HCT116 (cell line): ENCODE data around the gene CYP4F12. TPM values are rescaled to one million over a fixed set of nuclear protein-coding genes. Genes with fewer than 3 reads are reported as not detected.
A peak's percentile ranks its signal among the peaks of the same experiment; 100 is the strongest.

Source experiments
- ATAC-seq: fragments of 200-7000 bp; cut with Tn5 transposase; 2 replicates; pipeline ENCODE4 v1.9.1; 2020; ENCODE audit warnings: mild to moderate bottlenecking, moderate library complexity
- BruUV-seq: library from RNA; stranded (reverse); fragments of 400-500 nt; replicated peaks from 2 replicates; lab custom pipeline; 2021; lab: Mats Ljungman, UMichigan
- CTCF ChIA-PET: fragments of 300-600 bp; sonication (Branson Sonifier 250); formaldehyde crosslinking; loops from one replicate; lab custom pipeline; 2021; ENCODE audit warnings: antibody characterized with exemption; lab: Charles Lee
- POLR2A ChIA-PET: fragments of 300-600, 350-600 bp; sonication (Branson Sonifier 250); formaldehyde crosslinking; loops from one replicate; lab custom pipeline; 2021; ENCODE audit warnings: antibody characterized with exemption; lab: Charles Lee
- RAD21 ChIA-PET, 2 experiments: fragments of 300-600 bp; sonication (Branson Sonifier 250); formaldehyde crosslinking; loops; one replicate each; lab custom pipeline; 2023; ENCODE audit warnings: low total read pairs in 2 of 2; ENCODE audit not compliant: uncharacterized antibody in 2 of 2, unreplicated experiment in 2 of 2, low non-redundant PET in 1 of 2; lab: Charles Lee
- DNase-seq: peaks from one replicate; pipeline ENCODE4 v3.0.0-alpha.2; 2010; ENCODE audit warnings: low read depth, low spot score
- H2AFZ ChIP-seq: fragments of 200-600 bp; shearing (Covaris generic), sonication (generic); 2 replicates; pipeline ENCODE4 v1.6.1; 2017; ENCODE audit warnings: low read depth, mixed run types, mixed read lengths, antibody characterized with exemption, low read length; ENCODE audit not compliant: poor library complexity, severe bottlenecking
- H3K27ac ChIP-seq: 2 replicates; pipeline ENCODE4 v1.5.1; 2012; ENCODE audit warnings: low read depth, low read length
- H3K27me3 ChIP-seq: fragments of 200-600 bp; sonication (generic); 2 replicates; pipeline ENCODE4 v1.6.1; 2016; ENCODE audit warnings: mixed run types, low read length, mixed read lengths; ENCODE audit not compliant: insufficient read depth
- H3K36me3 ChIP-seq, 2 experiments: fragments of 200-500 bp in 1 of 2; fragments of 200-600 bp in 1 of 2; sonication (Bioruptor generic) in 1 of 2; sonication (generic) in 1 of 2; 2 replicates each; pipeline versions ENCODE4 v1.5.1 to v1.6.1; 2014 to 2016; ENCODE audit warnings: low read length in 2 of 2, inconsistent platforms in 1 of 2, mixed read lengths in 1 of 2, mixed run types in 1 of 2; ENCODE audit not compliant: insufficient read depth in 2 of 2, control insufficient read depth in 1 of 2
- H3K4me1 ChIP-seq, 2 experiments: fragments of 200-600 bp in 1 of 2; sonication (generic) in 1 of 2; 2 replicates each; pipeline versions ENCODE4 v1.5.1 to v1.6.1; 2012 to 2017; ENCODE audit warnings: low read length in 2 of 2, inconsistent platforms in 1 of 2, mild to moderate bottlenecking in 1 of 2, mixed read lengths in 1 of 2, mixed run types in 1 of 2, moderate library complexity in 1 of 2; ENCODE audit not compliant: insufficient read depth in 2 of 2, control insufficient read depth in 1 of 2
- H3K4me2 ChIP-seq: fragments of 200-600 bp; sonication (generic); 2 replicates; pipeline ENCODE4 v1.6.1; 2017; ENCODE audit warnings: mixed run types, low read length, mixed read lengths
- H3K4me3 ChIP-seq, 2 experiments: fragments of 200-600 bp in 1 of 2; sonication (generic) in 1 of 2; replicated peaks in 1 of 2; 2 replicates each; pipeline ENCODE4 v1.5.1; 2011 to 2016; ENCODE audit warnings: low read length in 2 of 2, control low read depth in 1 of 2, low read depth in 1 of 2, mild to moderate bottlenecking in 1 of 2, mixed read lengths in 1 of 2, mixed run types in 1 of 2
- H3K79me2 ChIP-seq: fragments of 200-600 bp; sonication (generic); 2 replicates; pipeline ENCODE4 v1.6.1; 2017; ENCODE audit warnings: mild to moderate bottlenecking, mixed run types, low read length, moderate library complexity, mixed read lengths; ENCODE audit not compliant: insufficient read depth
- H3K9ac ChIP-seq: fragments of 200-600 bp; sonication (generic); 2 replicates; pipeline ENCODE4 v1.6.1; 2016; ENCODE audit warnings: low read length, mixed read lengths
- H3K9me2 ChIP-seq: fragments of 200-600 bp; sonication (generic), shearing (Covaris generic); 2 replicates; pipeline ENCODE4 v1.6.1; 2017; ENCODE audit warnings: mixed run types, mild to moderate bottlenecking, moderate library complexity; ENCODE audit not compliant: insufficient read depth
- H3K9me3 ChIP-seq, 2 experiments: fragments of 200-500 bp in 1 of 2; fragments of 200-600 bp in 1 of 2; sonication (Bioruptor generic) in 1 of 2; sonication (generic) in 1 of 2; 2 replicates each; pipeline ENCODE4 v1.6.1; 2014 to 2017; ENCODE audit warnings: low read length in 2 of 2, mixed read lengths in 2 of 2, inconsistent platforms in 1 of 2, low read depth in 1 of 2, mild to moderate bottlenecking in 1 of 2, mixed run types in 1 of 2, moderate library complexity in 1 of 2; ENCODE audit not compliant: control insufficient read depth in 1 of 2, insufficient read depth in 1 of 2
- H4K20me1 ChIP-seq: fragments of 200-600 bp; sonication (generic), shearing (Covaris generic); 2 replicates; pipeline ENCODE4 v1.6.1; 2017; ENCODE audit warnings: mixed run types, mild to moderate bottlenecking, moderate library complexity; ENCODE audit not compliant: insufficient read depth
- CTCF ChIP-seq, 3 experiments: fragments of 200-600 bp in 1 of 3; sonication (generic) in 1 of 3; IDR thresholded peaks in 2 of 3; conservative IDR thresholded peaks in 1 of 3; 2 replicates each; pipeline ENCODE4 v1.5.1; 2012 to 2017; ENCODE audit warnings: low read depth in 2 of 3, low read length in 2 of 3, antibody characterized with exemption in 1 of 3, borderline replicate concordance in 1 of 3, control low read depth in 1 of 3, mild to moderate bottlenecking in 1 of 3, mixed read lengths in 1 of 3, mixed run types in 1 of 3, moderate library complexity in 1 of 3; ENCODE audit not compliant: insufficient read depth in 1 of 3
- RAD21 ChIP-seq: IDR thresholded peaks from 2 replicates; pipeline ENCODE4 v1.6.1; 2012; ENCODE audit warnings: low read depth, mild to moderate bottlenecking
- REST ChIP-seq: IDR thresholded peaks from 2 replicates; pipeline ENCODE4 v1.6.1; 2012; ENCODE audit warnings: low read depth
- TCF7L2 ChIP-seq: IDR thresholded peaks from 2 replicates; pipeline ENCODE4 v1.7.0; 2011; ENCODE audit warnings: borderline replicate concordance, inconsistent platforms; ENCODE audit not compliant: insufficient read depth, insufficient read length; ENCODE audit errors: extremely low read depth
- intact Hi-C: fragments of 100-400 bp; cut with micrococcal nuclease; formaldehyde crosslinking; loops from 2 replicates; pipeline ENCODE4 v1.10.0; 2022
- total RNA-seq: library from RNA; stranded (reverse); gene quantifications from one replicate; pipeline ENCODE4 v1.2.1, GENCODE V29; 2021; ENCODE audit not compliant: unreplicated experiment

Gene CYP4F12
- total RNA-seq, 1 experiment from 2014 or later = 4.4 TPM

DNA sequence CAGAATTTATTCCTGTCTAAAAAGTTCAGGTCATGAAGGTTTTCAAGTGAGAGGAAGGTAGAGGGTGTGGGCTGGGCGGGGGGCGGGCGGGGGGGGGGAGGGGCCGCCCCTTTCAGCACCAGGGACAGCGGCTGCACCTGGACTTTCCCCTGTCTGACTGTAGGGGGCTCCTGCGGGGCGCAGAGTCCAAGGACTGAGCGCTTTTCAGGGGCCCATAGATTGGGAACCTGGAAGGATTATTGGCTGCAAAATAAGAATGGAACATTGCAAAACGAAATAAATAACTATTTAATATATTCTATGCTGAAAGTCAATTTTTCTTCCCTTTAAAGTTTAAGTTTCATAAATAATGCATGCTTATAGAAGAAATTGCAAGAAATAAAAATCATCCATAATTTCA, 41.1 kb upstream of the CYP4F12 start:
- Histone ChIP-seq H3K27ac (no peak overlapping the region), H2AFZ (no peak overlapping the region), H4K20me1 (no peaks in the 10 kb centered on the region), H3K9me2 (no peaks in the 10 kb centered on the region), H3K79me2 (no peaks in the 10 kb centered on the region), H3K27me3 (no peaks in the 10 kb centered on the region), H3K9me3 (no peaks in the 10 kb centered on the region), H3K4me3 (no peak overlapping the region), H3K36me3 (no peaks in the 10 kb centered on the region), H3K4me2 (no peak overlapping the region), H3K9ac (no peak overlapping the region), H3K4me1 (peaks cover 0 to 7% of the 10 kb centered on the region in 2 experiments; a peak in 2 of 4 replicates)
- intact Hi-C loops = no loop called here
- TF ChIP-seq REST = peak; percentile 80
- peak; percentile 76 for TF ChIP-seq RAD21
- peak; percentile 51 to 75 (median 54); a peak in 5 of 6 replicates for TF ChIP-seq CTCF (IDR thresholded peaks at IDR 0.05 in 2 of 3, conservative IDR thresholded peaks at IDR 0.05 in 1 of 3; ENCODE audit: borderline replicate concordance in 1 of 3, insufficient read depth in 1 of 3, low read depth in 2 of 3, low read length in 2 of 3)
- no peak for TF ChIP-seq TCF7L2
- BruUV-seq = no TSS peak
- ChIA-PET CTCF (no interaction called here), POLR2A (no interaction called here), RAD21 (no interaction called here)
- peak; percentile 70 for ATAC-seq
- no peak for DNase-seq
